SK-N-SH treated with all-trans-retinoic acid at 6 μM for 48 hours (cell line): Measurements from ENCODE around the gene WAC.

Experiments
- ATAC-seq: fragments of 200-7000 bp; cut with Tn5 transposase; 3 replicates; pipeline ENCODE4 v1.9.1; 2020; ENCODE audit warnings: mild to moderate bottlenecking, moderate library complexity
- ARNTL ChIP-seq: fragments of 450-650 bp; formaldehyde crosslinking; IDR thresholded peaks from 2 replicates; pipeline ENCODE4 v1.5.0; 2020; ENCODE audit warnings: low read depth, mild to moderate bottlenecking, moderate library complexity, borderline replicate concordance
- BACH2 ChIP-seq: fragments of 250-450 bp; sonication (Bioruptor Pico); IDR thresholded peaks from 2 replicates; pipeline ENCODE4 v1.9.0; 2021; ENCODE audit warnings: mild to moderate bottlenecking, borderline replicate concordance
- CSDC2 ChIP-seq: fragments of 250-450 bp; sonication (Bioruptor Pico); IDR thresholded peaks from 2 replicates; pipeline ENCODE4 v1.5.0; 2020; ENCODE audit warnings: mild to moderate bottlenecking, moderate library complexity
- ESRRG ChIP-seq: fragments of 250-450 bp; sonication (Bioruptor Pico); IDR thresholded peaks from 2 replicates; pipeline ENCODE4 v1.6.1; 2021; ENCODE audit warnings: mild to moderate bottlenecking
- GLIS3 ChIP-seq: fragments of 250-450 bp; sonication (Bioruptor Pico); IDR thresholded peaks from 2 replicates; pipeline ENCODE4 v1.5.0; 2020; ENCODE audit warnings: mild to moderate bottlenecking, moderate library complexity
- ISL1 ChIP-seq: fragments of 250-450 bp; sonication (Bioruptor Pico); IDR thresholded peaks from 2 replicates; pipeline ENCODE4 v2.1.2; 2022; ENCODE audit warnings: mild to moderate bottlenecking, moderate library complexity
- OSR1 ChIP-seq: fragments of 250-450 bp; sonication (Bioruptor Pico); IDR thresholded peaks from 2 replicates; pipeline ENCODE4 v1.8.0; 2022; ENCODE audit warnings: moderate library complexity, mild to moderate bottlenecking, inconsistent platforms
- PPARA ChIP-seq: fragments of 250-450 bp; sonication (Bioruptor Pico); IDR thresholded peaks from 2 replicates; pipeline ENCODE4 v1.5.0; 2020; ENCODE audit warnings: mild to moderate bottlenecking, borderline replicate concordance
- RARB ChIP-seq: fragments of 250-450 bp; sonication (Bioruptor Pico); IDR thresholded peaks from 2 replicates; pipeline ENCODE4 v1.8.0; 2021; ENCODE audit warnings: mild to moderate bottlenecking, moderate library complexity
- SNAI2 ChIP-seq: fragments of 250-450 bp; sonication (Bioruptor Pico); IDR thresholded peaks from 2 replicates; pipeline ENCODE4 v1.5.0; 2020; ENCODE audit warnings: mild to moderate bottlenecking, moderate library complexity
- TCF4 ChIP-seq: fragments of 250-450 bp; sonication (Bioruptor Pico); IDR thresholded peaks from 2 replicates; pipeline ENCODE4 v1.8.0; 2021; ENCODE audit warnings: mild to moderate bottlenecking, moderate library complexity, borderline replicate concordance
- ZC3H10 ChIP-seq: fragments of 250-450 bp; sonication (Bioruptor Pico); IDR thresholded peaks from 2 replicates; pipeline ENCODE4 v1.5.1; 2021; ENCODE audit warnings: mild to moderate bottlenecking, moderate library complexity
- ZFP3 ChIP-seq: fragments of 250-450 bp; sonication (Bioruptor Pico); IDR thresholded peaks from 2 replicates; pipeline ENCODE4 v1.5.0; 2020; ENCODE audit warnings: mild to moderate bottlenecking, moderate library complexity
- ZFP30 ChIP-seq: fragments of 450-650 bp; formaldehyde crosslinking; IDR thresholded peaks from 2 replicates; pipeline ENCODE4 v1.5.0; 2022; ENCODE audit warnings: mild to moderate bottlenecking, moderate library complexity
- ZNF565 ChIP-seq: fragments of 450-650 bp; formaldehyde crosslinking; conservative IDR thresholded peaks from 2 replicates; pipeline ENCODE4 v1.5.0; 2020; ENCODE audit warnings: low read depth, mild to moderate bottlenecking, moderate library complexity
- ZNF70 ChIP-seq: fragments of 450-650 bp; formaldehyde crosslinking; IDR thresholded peaks from 2 replicates; pipeline ENCODE4 v1.5.0; 2020; ENCODE audit warnings: mild to moderate bottlenecking, moderate library complexity
- ZNF8 ChIP-seq: fragments of 450-650 bp; formaldehyde crosslinking; IDR thresholded peaks from 2 replicates; pipeline ENCODE4 v1.5.0; 2020; ENCODE audit warnings: mild to moderate bottlenecking, moderate library complexity
- TF ChIP-seq, protein P1 (sequence below): fragments of 250-450 bp; sonication (Bioruptor Pico); IDR thresholded peaks from 2 replicates; pipeline ENCODE4 v1.8.0; 2021; ENCODE audit warnings: low read depth, mild to moderate bottlenecking, moderate library complexity, borderline replicate concordance
- TF ChIP-seq, protein P2 (sequence below): fragments of 250-450 bp; sonication (Bioruptor Pico); IDR thresholded peaks from 2 replicates; pipeline ENCODE4 v1.8.0; 2020; ENCODE audit warnings: mild to moderate bottlenecking, moderate library complexity, borderline replicate concordance
- TF ChIP-seq, protein P3 (sequence below): fragments of 250-450 bp; sonication (Bioruptor Pico); IDR thresholded peaks from 2 replicates; pipeline ENCODE4 v1.5.0; 2020; ENCODE audit warnings: mild to moderate bottlenecking, moderate library complexity

Gene WAC

DNA sequence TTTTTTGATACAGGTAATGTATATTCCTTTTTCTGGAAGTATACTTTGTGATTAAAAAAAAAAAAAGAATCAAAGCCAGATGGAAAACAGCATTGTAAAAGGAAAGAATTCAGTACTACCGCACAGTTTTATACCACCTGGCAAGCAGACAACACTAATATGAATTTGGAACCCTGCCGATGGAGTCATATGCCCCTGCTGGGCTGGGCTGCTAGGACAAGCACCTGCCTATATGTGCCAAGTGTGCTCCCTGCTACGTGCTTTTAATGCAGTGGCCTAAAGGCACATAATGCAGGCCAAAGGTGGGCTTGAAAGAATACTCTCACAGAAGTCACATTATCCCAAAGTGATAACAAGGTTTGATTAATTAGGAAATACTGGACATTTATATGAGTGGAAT, 29.8 kb upstream of the WAC start:
- TF ChIP-seq, protein P1, sequence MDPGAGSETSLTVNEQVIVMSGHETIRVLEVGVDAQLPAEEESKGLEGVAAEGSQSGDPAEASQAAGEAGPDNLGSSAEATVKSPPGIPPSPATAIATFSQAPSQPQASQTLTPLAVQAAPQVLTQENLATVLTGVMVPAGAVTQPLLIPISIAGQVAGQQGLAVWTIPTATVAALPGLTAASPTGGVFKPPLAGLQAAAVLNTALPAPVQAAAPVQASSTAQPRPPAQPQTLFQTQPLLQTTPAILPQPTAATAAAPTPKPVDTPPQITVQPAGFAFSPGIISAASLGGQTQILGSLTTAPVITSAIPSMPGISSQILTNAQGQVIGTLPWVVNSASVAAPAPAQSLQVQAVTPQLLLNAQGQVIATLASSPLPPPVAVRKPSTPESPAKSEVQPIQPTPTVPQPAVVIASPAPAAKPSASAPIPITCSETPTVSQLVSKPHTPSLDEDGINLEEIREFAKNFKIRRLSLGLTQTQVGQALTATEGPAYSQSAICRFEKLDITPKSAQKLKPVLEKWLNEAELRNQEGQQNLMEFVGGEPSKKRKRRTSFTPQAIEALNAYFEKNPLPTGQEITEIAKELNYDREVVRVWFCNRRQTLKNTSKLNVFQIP (CRISPR knock-in tag): no peak
- TF ChIP-seq, protein P2, sequence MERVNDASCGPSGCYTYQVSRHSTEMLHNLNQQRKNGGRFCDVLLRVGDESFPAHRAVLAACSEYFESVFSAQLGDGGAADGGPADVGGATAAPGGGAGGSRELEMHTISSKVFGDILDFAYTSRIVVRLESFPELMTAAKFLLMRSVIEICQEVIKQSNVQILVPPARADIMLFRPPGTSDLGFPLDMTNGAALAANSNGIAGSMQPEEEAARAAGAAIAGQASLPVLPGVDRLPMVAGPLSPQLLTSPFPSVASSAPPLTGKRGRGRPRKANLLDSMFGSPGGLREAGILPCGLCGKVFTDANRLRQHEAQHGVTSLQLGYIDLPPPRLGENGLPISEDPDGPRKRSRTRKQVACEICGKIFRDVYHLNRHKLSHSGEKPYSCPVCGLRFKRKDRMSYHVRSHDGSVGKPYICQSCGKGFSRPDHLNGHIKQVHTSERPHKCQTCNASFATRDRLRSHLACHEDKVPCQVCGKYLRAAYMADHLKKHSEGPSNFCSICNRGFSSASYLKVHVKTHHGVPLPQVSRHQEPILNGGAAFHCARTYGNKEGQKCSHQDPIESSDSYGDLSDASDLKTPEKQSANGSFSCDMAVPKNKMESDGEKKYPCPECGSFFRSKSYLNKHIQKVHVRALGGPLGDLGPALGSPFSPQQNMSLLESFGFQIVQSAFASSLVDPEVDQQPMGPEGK (CRISPR knock-in tag): no peak
- TF ChIP-seq, protein P3, sequence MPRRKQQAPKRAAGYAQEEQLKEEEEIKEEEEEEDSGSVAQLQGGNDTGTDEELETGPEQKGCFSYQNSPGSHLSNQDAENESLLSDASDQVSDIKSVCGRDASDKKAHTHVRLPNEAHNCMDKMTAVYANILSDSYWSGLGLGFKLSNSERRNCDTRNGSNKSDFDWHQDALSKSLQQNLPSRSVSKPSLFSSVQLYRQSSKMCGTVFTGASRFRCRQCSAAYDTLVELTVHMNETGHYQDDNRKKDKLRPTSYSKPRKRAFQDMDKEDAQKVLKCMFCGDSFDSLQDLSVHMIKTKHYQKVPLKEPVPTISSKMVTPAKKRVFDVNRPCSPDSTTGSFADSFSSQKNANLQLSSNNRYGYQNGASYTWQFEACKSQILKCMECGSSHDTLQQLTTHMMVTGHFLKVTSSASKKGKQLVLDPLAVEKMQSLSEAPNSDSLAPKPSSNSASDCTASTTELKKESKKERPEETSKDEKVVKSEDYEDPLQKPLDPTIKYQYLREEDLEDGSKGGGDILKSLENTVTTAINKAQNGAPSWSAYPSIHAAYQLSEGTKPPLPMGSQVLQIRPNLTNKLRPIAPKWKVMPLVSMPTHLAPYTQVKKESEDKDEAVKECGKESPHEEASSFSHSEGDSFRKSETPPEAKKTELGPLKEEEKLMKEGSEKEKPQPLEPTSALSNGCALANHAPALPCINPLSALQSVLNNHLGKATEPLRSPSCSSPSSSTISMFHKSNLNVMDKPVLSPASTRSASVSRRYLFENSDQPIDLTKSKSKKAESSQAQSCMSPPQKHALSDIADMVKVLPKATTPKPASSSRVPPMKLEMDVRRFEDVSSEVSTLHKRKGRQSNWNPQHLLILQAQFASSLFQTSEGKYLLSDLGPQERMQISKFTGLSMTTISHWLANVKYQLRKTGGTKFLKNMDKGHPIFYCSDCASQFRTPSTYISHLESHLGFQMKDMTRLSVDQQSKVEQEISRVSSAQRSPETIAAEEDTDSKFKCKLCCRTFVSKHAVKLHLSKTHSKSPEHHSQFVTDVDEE (CRISPR knock-in tag): no peak
- TF ChIP-seq ZFP30 (CRISPR knock-in tag): no peak
- TF ChIP-seq ARNTL (CRISPR knock-in tag): no peak
- no peak for TF ChIP-seq ZFP3 (CRISPR knock-in tag)
- no peak for TF ChIP-seq ZNF8 (CRISPR knock-in tag)
- no peak for TF ChIP-seq GLIS3 (CRISPR knock-in tag)
- TF ChIP-seq, all 23 proteins: peak for 0
- ATAC-seq: no peak

DNA sequence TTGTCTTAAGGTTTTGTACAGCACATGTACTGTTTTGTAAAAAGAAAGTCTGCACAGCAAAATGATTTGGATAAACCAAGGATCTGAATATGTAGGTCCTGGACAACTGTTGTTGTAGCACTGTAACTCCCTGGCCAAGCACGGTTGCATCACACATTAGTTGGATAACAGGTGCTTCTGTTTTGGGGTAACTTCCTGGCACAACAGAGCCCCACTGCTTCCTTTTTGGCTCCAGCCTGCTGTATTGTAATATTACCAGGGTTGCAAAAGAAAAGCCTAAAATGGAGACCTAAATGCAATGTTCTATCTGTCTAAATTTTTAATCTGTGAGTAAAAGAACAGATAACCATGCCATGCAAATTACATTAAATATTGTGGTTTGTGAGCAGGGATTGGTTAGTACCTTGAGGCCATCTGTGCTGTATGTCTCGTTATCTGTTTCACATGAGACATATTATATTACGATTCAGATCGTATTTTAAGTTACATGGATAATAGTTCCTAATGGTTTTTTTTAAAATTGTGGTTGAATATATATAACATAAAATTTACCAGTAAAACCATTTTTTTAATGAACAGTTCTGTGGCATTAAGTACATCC, 27.5 kb upstream of the WAC start:
- ATAC-seq: no peak

DNA sequence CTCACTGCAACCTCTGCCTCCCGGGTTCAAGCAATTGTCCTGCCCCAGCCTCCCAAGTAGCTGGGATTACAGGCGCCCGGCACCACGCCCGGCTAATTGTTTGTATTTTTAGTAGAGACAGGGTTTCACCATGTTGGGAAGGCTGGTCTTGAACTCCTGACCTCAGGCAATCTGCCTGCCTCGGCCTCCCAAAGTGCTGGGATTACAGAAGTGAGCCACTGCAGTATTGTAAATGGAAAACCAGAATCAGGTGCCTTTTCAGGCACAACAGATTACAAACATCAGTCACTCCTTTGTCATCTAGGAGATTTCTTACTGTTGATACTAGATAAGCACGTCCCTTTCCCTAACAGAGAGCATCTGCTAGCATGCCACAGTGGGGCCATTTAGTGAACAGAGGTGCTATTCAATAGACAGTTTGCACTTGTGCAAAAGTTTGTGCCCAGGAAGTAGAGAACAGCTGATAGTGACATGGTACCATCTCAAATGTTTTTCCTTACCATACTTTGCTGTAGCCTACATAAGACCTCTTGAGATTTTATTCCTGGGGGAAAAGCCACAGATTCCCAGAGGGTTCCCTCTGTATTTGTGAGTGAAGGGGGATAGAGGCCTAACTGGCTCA, 24.5 kb upstream of the WAC start:
- TF ChIP-seq BACH2 (CRISPR knock-in tag) (no peak), SNAI2 (CRISPR knock-in tag) (no peak), ZFP3 (CRISPR knock-in tag) (no peak), RARB (CRISPR knock-in tag) (no peak), PPARA (CRISPR knock-in tag) (no peak), TCF4 (no peak), ARNTL (CRISPR knock-in tag) (no peak), ISL1 (CRISPR knock-in tag) (no peak), OSR1 (CRISPR knock-in tag) (no peak), CSDC2 (CRISPR knock-in tag) (no peak), GLIS3 (CRISPR knock-in tag) (no peak), ZC3H10 (CRISPR knock-in tag) (no peak), ESRRG (CRISPR knock-in tag) (no peak), ZNF70 (CRISPR knock-in tag) (no peak), ZFP30 (CRISPR knock-in tag) (no peak)
- TF ChIP-seq, protein P3 (CRISPR knock-in tag): no peak
- TF ChIP-seq, protein P2 (CRISPR knock-in tag): no peak
- TF ChIP-seq, protein P1 (CRISPR knock-in tag): no peak
- no peak for ATAC-seq

More for the DNA sequence above, 27.5 kb upstream of the WAC start:
- TF ChIP-seq TCF4 (peak; percentile 55; the same call in 1 of the 2 replicates), ZNF565 (CRISPR knock-in tag) (no peak)
